NB4 (cell line): Measurements from ENCODE around the gene WDR35.

Experiments used
- DNase-seq: peaks from one replicate; pipeline ENCODE4 v3.0.0; 2010; ENCODE audit warnings: low read depth
- H3K4me3 ChIP-seq: one replicate; pipeline ENCODE4 v1.5.1; 2011; ENCODE audit warnings: mild to moderate bottlenecking, low read depth, low read length, moderate library complexity
- MYC ChIP-seq: IDR thresholded peaks from 2 replicates; pipeline ENCODE4 v1.6.1; 2011; ENCODE audit warnings: low read depth, low read length
- POLR2A ChIP-seq: IDR thresholded peaks from 2 replicates; pipeline ENCODE4 v1.6.1; 2011; ENCODE audit warnings: mild to moderate bottlenecking; ENCODE audit not compliant: insufficient read length; ENCODE audit errors: extremely low read depth
- TF ChIP-seq, protein P1 (sequence below): IDR thresholded peaks from one replicate; pipeline ENCODE4 v1.5.1; 2012; ENCODE audit warnings: low read depth, low read length
- TF ChIP-seq, protein P2 (sequence below): IDR thresholded peaks from 2 replicates; pipeline ENCODE4 v1.6.1; 2011; ENCODE audit warnings: low read depth, low read length

Gene WDR35

GRCh38 chr2:19888831-19889230 lies 101.1 kb downstream of the WDR35 start:
- no peak for DNase-seq
- no peak overlapping the region for H3K4me3 ChIP-seq
- TF ChIP-seq, protein P1, sequence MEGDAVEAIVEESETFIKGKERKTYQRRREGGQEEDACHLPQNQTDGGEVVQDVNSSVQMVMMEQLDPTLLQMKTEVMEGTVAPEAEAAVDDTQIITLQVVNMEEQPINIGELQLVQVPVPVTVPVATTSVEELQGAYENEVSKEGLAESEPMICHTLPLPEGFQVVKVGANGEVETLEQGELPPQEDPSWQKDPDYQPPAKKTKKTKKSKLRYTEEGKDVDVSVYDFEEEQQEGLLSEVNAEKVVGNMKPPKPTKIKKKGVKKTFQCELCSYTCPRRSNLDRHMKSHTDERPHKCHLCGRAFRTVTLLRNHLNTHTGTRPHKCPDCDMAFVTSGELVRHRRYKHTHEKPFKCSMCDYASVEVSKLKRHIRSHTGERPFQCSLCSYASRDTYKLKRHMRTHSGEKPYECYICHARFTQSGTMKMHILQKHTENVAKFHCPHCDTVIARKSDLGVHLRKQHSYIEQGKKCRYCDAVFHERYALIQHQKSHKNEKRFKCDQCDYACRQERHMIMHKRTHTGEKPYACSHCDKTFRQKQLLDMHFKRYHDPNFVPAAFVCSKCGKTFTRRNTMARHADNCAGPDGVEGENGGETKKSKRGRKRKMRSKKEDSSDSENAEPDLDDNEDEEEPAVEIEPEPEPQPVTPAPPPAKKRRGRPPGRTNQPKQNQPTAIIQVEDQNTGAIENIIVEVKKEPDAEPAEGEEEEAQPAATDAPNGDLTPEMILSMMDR: no peak
- TF ChIP-seq, protein P2, sequence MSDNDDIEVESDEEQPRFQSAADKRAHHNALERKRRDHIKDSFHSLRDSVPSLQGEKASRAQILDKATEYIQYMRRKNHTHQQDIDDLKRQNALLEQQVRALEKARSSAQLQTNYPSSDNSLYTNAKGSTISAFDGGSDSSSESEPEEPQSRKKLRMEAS: no peak
- no peak for TF ChIP-seq MYC
- TF ChIP-seq POLR2A: no peak

DNA sequence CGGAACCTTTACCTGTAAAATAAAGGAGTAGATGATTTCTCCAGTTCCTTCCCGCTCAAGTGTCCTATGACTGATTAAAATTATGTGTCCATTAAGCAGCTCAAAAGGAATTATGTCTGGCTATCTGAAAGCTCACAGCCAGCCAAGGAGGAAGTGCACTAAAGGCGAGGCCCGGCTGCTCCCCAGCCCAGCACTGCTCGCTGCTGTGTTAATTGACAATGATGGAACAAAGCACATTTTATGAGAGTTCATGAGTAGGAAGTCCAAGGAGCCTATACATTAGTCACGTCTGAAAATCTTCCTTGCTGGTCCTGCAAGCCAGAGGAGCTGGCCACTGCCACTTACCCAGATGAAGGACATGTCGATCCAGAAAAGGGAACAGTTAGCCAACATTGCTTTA lies 102.4 kb downstream of the WDR35 start:
- peak; percentile 27 for DNase-seq
- no peak for TF ChIP-seq POLR2A
- TF ChIP-seq, protein P2: no peak
- no peak overlapping the region for H3K4me3 ChIP-seq

DNA sequence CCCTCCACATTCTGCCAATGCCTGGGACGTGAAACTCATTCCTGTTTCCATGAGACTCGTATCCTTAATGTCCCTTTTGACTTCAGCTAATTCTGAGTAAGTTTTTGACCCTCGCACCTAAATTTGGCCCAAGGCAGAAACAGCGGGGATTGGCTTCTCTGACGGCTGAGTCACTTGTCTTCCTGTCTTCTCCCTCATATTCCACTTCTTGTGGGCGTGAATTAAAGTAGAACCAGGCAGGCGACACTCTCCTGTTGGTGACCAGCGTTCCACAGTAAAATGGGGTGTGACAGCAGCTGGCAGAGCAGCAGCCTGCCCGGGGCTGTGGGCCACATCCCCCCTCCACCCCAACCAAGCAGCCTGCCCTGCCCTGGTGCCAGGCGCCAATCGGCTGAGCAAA lies 103.6 kb downstream of the WDR35 start:
- no peak overlapping the region for H3K4me3 ChIP-seq
- DNase-seq: no peak
- TF ChIP-seq POLR2A (no peak), MYC (no peak)
- TF ChIP-seq, protein P2: no peak
- TF ChIP-seq, protein P1: no peak

- no peak overlapping the region for H3K4me3 ChIP-seq
- TF ChIP-seq, protein P2: no peak
- TF ChIP-seq, protein P1: no peak
- TF ChIP-seq POLR2A (no peak), MYC (no peak)
- DNase-seq: no peak
Measured at GRCh38 chr2:19885791-19886190, 104.1 kb downstream of the WDR35 start.

DNA sequence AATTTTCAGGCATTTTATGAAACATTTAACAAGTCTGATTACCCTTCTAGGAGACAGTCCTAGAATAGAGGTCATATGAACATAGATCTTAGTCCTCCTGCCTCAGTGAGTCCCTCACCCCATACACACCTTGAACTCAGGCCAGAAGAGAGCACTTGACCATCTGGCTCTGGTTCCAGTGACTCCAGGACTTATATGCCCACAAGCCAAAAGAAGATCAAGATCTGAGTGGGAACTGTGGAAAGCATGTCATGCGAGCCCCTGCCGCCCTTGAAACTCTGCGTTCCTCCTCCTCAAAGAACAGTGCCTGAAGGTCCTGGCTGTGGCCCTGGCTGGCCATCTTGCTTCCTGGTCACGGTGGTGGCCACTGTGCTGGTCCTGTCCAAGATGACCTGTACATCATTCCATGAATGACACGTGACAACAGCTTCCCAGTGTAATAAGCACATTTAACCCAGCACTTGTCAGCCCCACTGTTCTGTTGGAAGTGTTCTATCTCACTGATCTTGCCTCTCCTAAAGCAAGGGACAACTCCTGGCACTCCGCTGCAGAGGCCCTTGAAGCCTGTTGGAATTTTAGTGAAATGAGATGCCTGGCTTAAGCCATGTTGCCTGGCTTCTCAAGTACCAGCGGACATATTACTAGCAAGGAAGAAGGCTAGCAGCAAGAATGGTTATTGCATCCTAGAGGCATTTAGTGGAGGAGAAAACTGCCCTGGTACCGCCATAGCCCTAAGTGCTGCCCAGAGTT lies 105.8 kb downstream of the WDR35 start:
- no peak for TF ChIP-seq MYC
- TF ChIP-seq, protein P2: no peak
- no peak for TF ChIP-seq POLR2A
- TF ChIP-seq, protein P1: no peak
- no peak for DNase-seq
- H3K4me3 ChIP-seq: no peak overlapping the region

GRCh38 chr2:19883486-19883885 lies 106.4 kb downstream of the WDR35 start:
- no peak for DNase-seq
- no peak overlapping the region for H3K4me3 ChIP-seq
- TF ChIP-seq, protein P2: no peak
- TF ChIP-seq POLR2A (no peak), MYC (no peak)
- TF ChIP-seq, protein P1: no peak
